Activated gamma-delta T cell (primary cell): ENCODE results near the gene KIF21B.

Source experiments
- DNase-seq: peaks from one replicate; lab custom pipeline; 2025; lab: John Stamatoyannopoulos, UW

KIF21B gene

GRCh38 chr1:201049248-201049831, 25.8 kb upstream of the KIF21B start:
- DNase-seq = no peak

GRCh38 chr1:201048521-201048920, 25.0 kb upstream of the KIF21B start:
- DNase-seq = no peak

- DNase-seq = no peak
Observed at GRCh38 chr1:201044119-201044518, 20.6 kb upstream of the KIF21B start.

- no peak for DNase-seq
Observed at GRCh38 chr1:201042779-201043461, 19.4 kb upstream of the KIF21B start.

- no peak for DNase-seq
Observed at GRCh38 chr1:201041011-201041410, 17.5 kb upstream of the KIF21B start.

GRCh38 chr1:201039876-201040275, 16.4 kb upstream of the KIF21B start:
- DNase-seq = no peak

GRCh38 chr1:201039418-201039817, 15.9 kb upstream of the KIF21B start:
- DNase-seq = no peak

GRCh38 chr1:201038186-201038876, 14.8 kb upstream of the KIF21B start:
- DNase-seq = no peak

- DNase-seq = no peak
Observed at GRCh38 chr1:201036188-201036842, 12.8 kb upstream of the KIF21B start.

- no peak for DNase-seq
Observed at GRCh38 chr1:201034671-201035070, 11.2 kb upstream of the KIF21B start.

GRCh38 chr1:201032408-201032807, 8.9 kb upstream of the KIF21B start:
- no peak for DNase-seq

GRCh38 chr1:201028461-201028889, 5.0 kb upstream of the KIF21B start:
- DNase-seq = no peak

- DNase-seq = no peak
Observed at GRCh38 chr1:201026836-201027235, 3.3 kb upstream of the KIF21B start.

- no peak for DNase-seq
Observed at GRCh38 chr1:201026234-201026633, 2.7 kb upstream of the KIF21B start.

- no peak for DNase-seq
Observed at GRCh38 chr1:201025571-201026002, 2.1 kb upstream of the KIF21B start.

- DNase-seq = no peak
Observed at GRCh38 chr1:201024625-201024998, 1.1 kb upstream of the KIF21B start.

- DNase-seq = no peak
Observed at GRCh38 chr1:201023920-201024624, 558 bp upstream of the KIF21B start.

GRCh38 chr1:201022820-201023516, 546 bp downstream of the KIF21B start:
- peak; percentile 38 for DNase-seq

- DNase-seq = no peak
Observed at GRCh38 chr1:201022493-201022819, 1.1 kb downstream of the KIF21B start.

- no peak for DNase-seq
Observed at GRCh38 chr1:201021630-201022492, 1.7 kb downstream of the KIF21B start.
